Measurements from ENCODE around the gene CD6.

- TF ChIP-seq CTCF (IDR thresholded peaks at IDR 0.05 in 4 of 5, conservative IDR thresholded peaks at IDR 0.05 in 1 of 5) (no peak), POLR2A (IDR thresholded peaks at IDR 0.05) (no peak)
These were observed 5.7 kb downstream of the CD6 start for GRCh38 chr11:60977224-60977623.
